BJ (cell line): Measurements from ENCODE around the gene TBX4. TPM values are rescaled to one million over a fixed set of nuclear protein-coding genes. Genes with fewer than 3 reads are reported as not detected.

Source experiments
- CTCF ChIA-PET: fragments of 350-600 bp; formaldehyde crosslinking; extraction: SDS; loops from one replicate; lab custom pipeline; 2021; ENCODE audit warnings: antibody characterized with exemption, inconsistent platforms; lab: Yijun Ruan, JAX
- POLR2A ChIA-PET: fragments of 300-600 bp; sonication (Branson Sonifier 250); formaldehyde crosslinking; extraction: SDS; loops from one replicate; lab custom pipeline; 2021; ENCODE audit warnings: antibody characterized with exemption; lab: Charles Lee
- DNase-seq: peaks from one replicate; pipeline ENCODE4 v3.0.0-alpha.2; 2011; ENCODE audit warnings: low read depth
- H3K27me3 ChIP-seq: 2 replicates; pipeline ENCODE4 v1.6.0; 2011; ENCODE audit warnings: low read length; ENCODE audit not compliant: control insufficient read depth, insufficient read depth
- H3K36me3 ChIP-seq: 2 replicates; pipeline ENCODE4 v1.5.1; 2011; ENCODE audit warnings: low read length; ENCODE audit not compliant: control insufficient read depth, insufficient read depth
- H3K4me3 ChIP-seq: 2 replicates; pipeline ENCODE4 v1.5.1; 2011; ENCODE audit warnings: low read depth, mild to moderate bottlenecking, control low read depth, low read length
- polyA plus RNA-seq: library from polyadenylated mRNA; depleted of rRNA; stranded (reverse); fragments of >200 nt; gene quantifications from 2 replicates; pipeline ENCODE4 v1.2.3, GENCODE V29; 2011
- TF ChIP-seq, protein P1 (sequence below): IDR thresholded peaks from 2 replicates; pipeline ENCODE4 v1.5.1; 2011; ENCODE audit warnings: low read depth, mild to moderate bottlenecking, control low read depth, inconsistent platforms, low read length, moderate library complexity; ENCODE audit not compliant: insufficient read depth

TBX4 gene
- polyA plus RNA-seq, 1 experiment: 3.7 TPM

DNA sequence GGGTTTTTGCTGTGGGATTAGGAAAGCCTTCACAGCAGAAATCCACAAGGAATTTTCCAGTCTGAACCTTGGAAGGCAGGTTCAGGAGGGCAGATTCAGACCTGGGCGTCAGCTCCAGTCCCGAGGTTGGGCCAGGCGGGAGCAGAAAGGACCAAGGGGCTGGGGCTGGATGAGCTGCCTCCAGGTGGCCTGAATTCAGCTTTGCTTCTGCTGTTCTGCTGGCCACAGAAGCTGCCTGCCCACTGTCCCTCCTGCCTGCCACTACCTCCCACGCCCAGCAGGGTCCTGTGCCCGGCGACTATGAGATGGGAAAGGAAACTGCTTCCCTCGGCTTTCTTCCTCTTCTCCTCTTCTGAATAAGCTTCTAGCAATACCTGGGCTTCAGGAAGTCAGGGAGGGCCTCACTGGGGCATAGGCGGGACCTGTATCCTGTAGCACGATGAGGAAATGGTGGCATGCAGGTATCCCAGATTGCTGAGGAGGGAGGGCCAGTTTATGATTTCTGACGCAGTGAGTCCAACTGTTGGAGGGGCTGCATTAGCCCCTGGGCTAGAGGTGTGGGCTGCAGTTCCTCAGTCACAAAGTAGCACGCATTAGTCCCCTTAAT, 18.4 kb downstream of the TBX4 start:
- no peaks in the 10 kb centered on the region for H3K36me3 ChIP-seq
- DNase-seq: no peak
- ChIA-PET POLR2A (no interaction called here), CTCF (interaction anchor here (1.3 kb wide), 1 partner anchor 44 kb away, joined by 3 read pairs; no protein-coding TSS in a partner anchor)
- H3K4me3 ChIP-seq: no peak overlapping the region
- H3K27me3 ChIP-seq: no peaks in the 10 kb centered on the region
- TF ChIP-seq, protein P1, sequence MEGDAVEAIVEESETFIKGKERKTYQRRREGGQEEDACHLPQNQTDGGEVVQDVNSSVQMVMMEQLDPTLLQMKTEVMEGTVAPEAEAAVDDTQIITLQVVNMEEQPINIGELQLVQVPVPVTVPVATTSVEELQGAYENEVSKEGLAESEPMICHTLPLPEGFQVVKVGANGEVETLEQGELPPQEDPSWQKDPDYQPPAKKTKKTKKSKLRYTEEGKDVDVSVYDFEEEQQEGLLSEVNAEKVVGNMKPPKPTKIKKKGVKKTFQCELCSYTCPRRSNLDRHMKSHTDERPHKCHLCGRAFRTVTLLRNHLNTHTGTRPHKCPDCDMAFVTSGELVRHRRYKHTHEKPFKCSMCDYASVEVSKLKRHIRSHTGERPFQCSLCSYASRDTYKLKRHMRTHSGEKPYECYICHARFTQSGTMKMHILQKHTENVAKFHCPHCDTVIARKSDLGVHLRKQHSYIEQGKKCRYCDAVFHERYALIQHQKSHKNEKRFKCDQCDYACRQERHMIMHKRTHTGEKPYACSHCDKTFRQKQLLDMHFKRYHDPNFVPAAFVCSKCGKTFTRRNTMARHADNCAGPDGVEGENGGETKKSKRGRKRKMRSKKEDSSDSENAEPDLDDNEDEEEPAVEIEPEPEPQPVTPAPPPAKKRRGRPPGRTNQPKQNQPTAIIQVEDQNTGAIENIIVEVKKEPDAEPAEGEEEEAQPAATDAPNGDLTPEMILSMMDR: no peak

DNA sequence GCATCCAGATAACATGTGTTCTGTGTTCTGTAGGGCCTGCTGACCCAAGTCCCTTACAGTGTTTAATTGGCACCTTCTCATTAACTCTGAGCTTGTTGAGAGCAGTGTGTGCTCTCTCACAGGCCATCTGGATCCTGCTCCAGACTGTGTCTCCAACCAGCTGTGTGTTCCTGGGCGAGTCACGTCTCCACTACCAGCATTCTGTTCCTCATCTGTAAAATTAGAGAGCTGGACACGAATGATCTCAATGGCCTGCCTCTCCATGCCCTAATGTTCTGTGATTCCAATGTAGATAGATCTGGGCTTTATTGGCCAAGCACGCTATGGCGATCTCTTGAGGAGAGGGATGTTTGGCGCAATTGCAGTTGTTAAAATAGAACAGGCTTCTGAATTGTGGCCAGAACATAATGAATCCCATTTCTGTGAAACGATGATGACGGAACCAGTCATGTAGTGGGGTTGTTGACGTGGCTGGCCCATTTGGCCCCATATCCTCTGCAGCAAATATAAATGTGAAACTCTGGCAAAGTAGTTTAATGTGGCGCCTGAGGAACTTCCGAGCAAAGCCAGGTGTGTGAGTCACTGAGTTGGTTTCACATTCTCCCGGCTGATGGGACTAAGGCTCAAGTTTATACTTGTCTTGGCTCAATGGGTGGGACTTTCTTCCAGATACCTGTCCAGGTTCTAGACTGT, 22.2 kb downstream of the TBX4 start:
- Histone ChIP-seq H3K27me3 (no peaks in the 10 kb centered on the region), H3K36me3 (no peaks in the 10 kb centered on the region), H3K4me3 (no peak overlapping the region)
- TF ChIP-seq, protein P1: no peak
- CTCF ChIA-PET: interaction anchor here (3.3 kb wide), 1 partner anchor 11 kb away, joined by 17 read pairs; no protein-coding TSS in a partner anchor
- DNase-seq: peak; percentile 80
- POLR2A ChIA-PET: interaction anchor here (0.6 kb wide), 1 partner anchor 22 kb away, joined by 3 read pairs; no protein-coding TSS in a partner anchor

DNA sequence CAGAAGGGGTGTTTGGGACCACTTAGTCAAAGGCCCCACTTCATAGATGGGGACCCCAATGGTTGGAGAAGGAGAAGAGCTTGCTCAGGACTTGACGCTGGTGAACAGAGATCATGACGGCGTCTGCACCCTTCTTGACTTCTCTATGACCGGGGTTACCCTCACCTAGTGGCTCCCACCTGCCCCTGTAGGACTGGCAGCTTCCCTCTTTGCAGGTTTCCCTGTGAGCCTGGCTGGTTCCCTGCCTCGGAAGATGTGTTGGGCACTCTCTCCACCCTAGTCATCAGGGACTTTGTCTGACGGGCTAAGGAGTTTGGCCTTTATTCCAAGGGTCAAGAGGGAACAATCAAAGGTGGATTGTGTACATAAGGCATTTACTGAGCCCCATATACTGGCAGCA, 22.7 kb downstream of the TBX4 start:
- TF ChIP-seq, protein P1: no peak
- DNase-seq: no peak
- Histone ChIP-seq H3K4me3 (no peak overlapping the region), H3K36me3 (no peaks in the 10 kb centered on the region), H3K27me3 (no peaks in the 10 kb centered on the region)
- ChIA-PET CTCF (no interaction called here), POLR2A (no interaction called here)

DNA sequence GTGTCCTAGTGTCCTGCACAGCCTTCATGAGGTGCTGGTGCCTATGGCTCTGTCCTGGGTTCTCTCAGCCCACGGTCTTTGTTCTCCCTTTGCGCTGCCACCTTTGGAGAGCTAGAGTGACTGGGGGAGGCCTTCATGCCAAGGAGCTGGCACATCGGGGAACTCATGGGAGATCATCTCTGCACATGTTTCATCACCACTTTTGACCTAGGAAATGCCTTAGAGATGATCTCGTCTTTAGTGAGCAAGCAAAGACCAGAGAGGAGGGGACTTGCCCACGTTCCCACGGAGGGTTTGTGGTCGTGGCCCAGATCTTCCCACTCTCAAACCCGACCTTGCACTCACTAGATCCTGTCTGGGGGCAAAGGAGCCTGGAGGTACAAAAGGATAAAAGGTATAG, 23.5 kb downstream of the TBX4 start:
- CTCF ChIA-PET: interaction anchor here (0.6 kb wide), 1 partner anchor 397 kb away, joined by 3 read pairs; no protein-coding TSS in a partner anchor
- H3K4me3 ChIP-seq: no peak overlapping the region
- no peak for DNase-seq
- no peaks in the 10 kb centered on the region for H3K27me3 ChIP-seq
- POLR2A ChIA-PET: no interaction called here
- TF ChIP-seq, protein P1: no peak
- no peaks in the 10 kb centered on the region for H3K36me3 ChIP-seq

DNA sequence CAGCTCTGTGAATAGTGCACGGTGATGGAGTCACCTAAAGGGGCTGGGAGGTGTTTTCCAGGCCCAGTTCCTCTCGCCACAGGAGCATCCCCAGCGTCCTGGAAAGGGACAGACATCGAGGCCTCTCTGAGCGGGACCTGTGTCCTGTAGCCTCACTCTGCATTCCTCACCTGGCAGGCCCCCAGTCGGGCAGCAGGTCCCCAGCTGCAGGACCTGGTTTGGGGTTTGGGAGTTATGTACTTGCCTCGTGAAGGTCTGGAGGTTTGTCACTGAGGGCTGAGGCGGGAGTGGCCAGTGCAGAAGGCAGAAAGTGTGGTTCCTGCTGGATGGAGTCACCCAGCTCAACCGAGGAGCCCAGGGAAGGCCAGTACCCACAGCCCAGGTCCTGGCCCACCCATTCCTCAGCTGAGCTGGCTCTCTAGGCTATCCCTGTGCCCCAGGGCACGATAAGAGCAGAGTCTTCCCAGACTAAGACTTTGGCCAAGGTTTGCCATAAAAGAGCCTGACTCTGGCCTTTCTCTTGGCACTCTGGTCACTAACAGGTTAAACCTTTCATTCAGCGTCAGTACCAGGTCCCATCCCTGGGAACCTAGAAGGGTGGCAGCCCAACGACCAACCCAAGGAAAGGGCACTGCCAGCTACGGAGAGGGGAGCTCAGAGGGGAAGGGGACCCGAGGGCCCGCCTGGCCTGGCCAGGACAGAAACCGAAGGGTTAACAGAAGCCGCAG, 24.4 kb downstream of the TBX4 start:
- DNase-seq: no peak
- Histone ChIP-seq H3K4me3 (no peak overlapping the region), H3K36me3 (no peaks in the 10 kb centered on the region), H3K27me3 (no peaks in the 10 kb centered on the region)
- POLR2A ChIA-PET: no interaction called here
- TF ChIP-seq, protein P1: no peak
- CTCF ChIA-PET: interaction anchor here (0.5 to 1.9 kb wide), 2 partner anchors 10 to 37 kb away, joined by 3 to 10 read pairs; no protein-coding TSS in a partner anchor
